Endothelial cell of umbilical vein (primary cell): ENCODE data around the gene CIROP.

Source experiments
- EZH2 ChIP-seq: IDR thresholded peaks from 2 replicates; pipeline ENCODE4 v1.6.1; 2012; ENCODE audit warnings: borderline replicate concordance, low read depth, mild to moderate bottlenecking, moderate library complexity, low read length, inconsistent platforms; ENCODE audit not compliant: severe bottlenecking
- POLR2A ChIP-seq: IDR thresholded peaks from 2 replicates; pipeline ENCODE4 v1.6.1; 2012; ENCODE audit warnings: low read depth, mild to moderate bottlenecking, control low read depth, low read length
- TF ChIP-seq, protein P1 (sequence below), 2 donors: IDR thresholded peaks; 1 replicate in 1 of 2; 2 replicates in 1 of 2; pipeline ENCODE4 v1.5.1; 2011; ENCODE audit warnings: low read length in 2 of 2, mild to moderate bottlenecking in 2 of 2, moderate library complexity in 2 of 2, control low read depth in 1 of 2, inconsistent platforms in 1 of 2, low read depth in 1 of 2; ENCODE audit not compliant: insufficient read depth in 1 of 2; ENCODE audit errors: extremely low read depth in 1 of 2

DNA sequence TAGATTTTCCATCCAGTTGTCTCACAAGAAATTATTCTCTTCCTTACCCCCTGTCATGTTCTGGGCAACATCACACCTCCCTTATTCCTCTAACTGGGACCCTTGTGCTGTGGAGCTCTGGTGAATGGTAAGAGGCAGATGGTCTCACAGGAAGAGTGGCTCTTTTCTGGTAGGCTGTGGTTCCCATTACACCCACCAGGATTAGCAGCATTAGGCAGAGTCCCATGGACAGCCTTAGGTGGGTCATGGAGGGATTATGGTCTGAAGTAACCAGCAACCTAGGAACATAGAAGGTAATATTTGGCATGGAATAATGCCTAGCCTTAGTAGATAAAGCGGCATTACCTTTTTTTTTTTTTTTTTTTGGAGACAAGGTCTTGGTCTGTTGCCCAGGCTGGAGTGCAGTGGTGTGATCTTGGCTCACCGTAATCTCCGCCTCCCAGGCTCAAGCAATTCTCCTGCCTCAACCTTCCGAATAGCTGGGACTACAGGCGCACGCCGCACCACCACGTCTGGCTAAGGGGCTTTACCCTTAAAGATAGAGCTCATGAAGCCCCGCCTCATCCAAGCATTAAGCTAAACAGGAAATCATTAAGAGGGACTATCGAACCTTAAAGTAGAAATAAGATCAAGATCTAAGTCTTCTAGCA, 5.5 kb downstream of the CIROP start:
- TF ChIP-seq, protein P1, sequence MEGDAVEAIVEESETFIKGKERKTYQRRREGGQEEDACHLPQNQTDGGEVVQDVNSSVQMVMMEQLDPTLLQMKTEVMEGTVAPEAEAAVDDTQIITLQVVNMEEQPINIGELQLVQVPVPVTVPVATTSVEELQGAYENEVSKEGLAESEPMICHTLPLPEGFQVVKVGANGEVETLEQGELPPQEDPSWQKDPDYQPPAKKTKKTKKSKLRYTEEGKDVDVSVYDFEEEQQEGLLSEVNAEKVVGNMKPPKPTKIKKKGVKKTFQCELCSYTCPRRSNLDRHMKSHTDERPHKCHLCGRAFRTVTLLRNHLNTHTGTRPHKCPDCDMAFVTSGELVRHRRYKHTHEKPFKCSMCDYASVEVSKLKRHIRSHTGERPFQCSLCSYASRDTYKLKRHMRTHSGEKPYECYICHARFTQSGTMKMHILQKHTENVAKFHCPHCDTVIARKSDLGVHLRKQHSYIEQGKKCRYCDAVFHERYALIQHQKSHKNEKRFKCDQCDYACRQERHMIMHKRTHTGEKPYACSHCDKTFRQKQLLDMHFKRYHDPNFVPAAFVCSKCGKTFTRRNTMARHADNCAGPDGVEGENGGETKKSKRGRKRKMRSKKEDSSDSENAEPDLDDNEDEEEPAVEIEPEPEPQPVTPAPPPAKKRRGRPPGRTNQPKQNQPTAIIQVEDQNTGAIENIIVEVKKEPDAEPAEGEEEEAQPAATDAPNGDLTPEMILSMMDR (IDR thresholded peaks at IDR 0.05; ENCODE audit: extremely low read depth in 1 of 2, insufficient read depth in 1 of 2, low read depth in 1 of 2, low read length in 2 of 2), result no peak
- TF ChIP-seq EZH2, result no peak
- no peak for TF ChIP-seq POLR2A
